Spinal cord (tissue), 10 donors: Measurements from ENCODE around the gene SHC2. TPM values are rescaled to one million over a fixed set of nuclear protein-coding genes. Genes with fewer than 3 reads are reported as not detected.

Source experiments
- DNase-seq, 6 donors: peaks; one replicate each; pipeline versions ENCODE4 v3.0.0 to v3.0.0-alpha.2; 2013 to 2015; ENCODE audit warnings: low spot score in 6 of 6, low read depth in 4 of 6
- H3K27ac ChIP-seq: one replicate; pipeline ENCODE4 v1.5.1; 2013; ENCODE audit warnings: low read depth, low read length, control low read depth
- H3K27me3 ChIP-seq: one replicate; pipeline ENCODE4 v1.6.1; 2013; ENCODE audit warnings: low read length; ENCODE audit not compliant: control insufficient read depth, insufficient read depth
- H3K36me3 ChIP-seq: one replicate; pipeline ENCODE4 v1.6.1; 2013; ENCODE audit warnings: low read length; ENCODE audit not compliant: control insufficient read depth, insufficient read depth
- H3K4me1 ChIP-seq: one replicate; pipeline ENCODE4 v1.6.1; 2013; ENCODE audit warnings: low read length; ENCODE audit not compliant: control insufficient read depth, insufficient read depth
- H3K4me3 ChIP-seq: one replicate; pipeline ENCODE4 v1.5.1; 2013; ENCODE audit warnings: low read depth, low read length, control low read depth
- H3K9me3 ChIP-seq: one replicate; pipeline ENCODE4 v1.6.1; 2013; ENCODE audit warnings: low read length; ENCODE audit not compliant: control insufficient read depth, insufficient read depth
- WGBS: methylation state at CpG from one replicate; pipeline ENCODE4 v1.1.5; 2013; ENCODE audit warnings: missing lambda C conversion rate; ENCODE audit not compliant: insufficient coverage; 5-methylcytosine and 5-hydroxymethylcytosine counted together
- polyA plus RNA-seq, 2 donors: library from polyadenylated mRNA; unstranded; fragments of 120-200 nt; gene quantifications; one replicate each; pipeline ENCODE4 v1.2.1, GENCODE V29; 2013; ENCODE audit not compliant: insufficient read length in 2 of 2
- total RNA-seq, 2 donors: library from RNA; depleted of rRNA in 1 of 2; stranded (reverse); fragments of 120-200 nt in 1 of 2; fragments of >200 nt in 1 of 2; gene quantifications; one replicate each; pipeline versions ENCODE4 v1.2.3 to v1.2.4, GENCODE V29; 2013 to 2014
- donor health status: healthy.

The SHC2 gene
- total and polyA plus RNA-seq, 4 donors, result 15.5 to 111 (median 58.4) TPM

- no peaks in the 10 kb centered on the region for H3K9me3 ChIP-seq
- no peak for DNase-seq
- H3K4me1 ChIP-seq, result no peaks in the 10 kb centered on the region
- no peak overlapping the region for H3K4me3 ChIP-seq
- 76% methylated on average over 14 of the region's 20 CpGs for WGBS
- no peaks in the 10 kb centered on the region for H3K36me3 ChIP-seq
- H3K27me3 ChIP-seq, result no peaks in the 10 kb centered on the region
- no peak overlapping the region for H3K27ac ChIP-seq
Observed at GRCh38 chr19:470701-471100, 9.9 kb upstream of the SHC2 start.

- no peaks in the 10 kb centered on the region for H3K36me3 ChIP-seq
- WGBS, result 84% methylated on average over 5 of the region's 7 CpGs
- H3K4me1 ChIP-seq, result no peaks in the 10 kb centered on the region
- H3K27me3 ChIP-seq, result no peaks in the 10 kb centered on the region
- H3K9me3 ChIP-seq, result no peaks in the 10 kb centered on the region
- DNase-seq, result no peak
- H3K4me3 ChIP-seq, result no peak overlapping the region
- H3K27ac ChIP-seq, result no peak overlapping the region
Observed at GRCh38 chr19:469833-470232, 9.0 kb upstream of the SHC2 start.

- Histone ChIP-seq H3K36me3 (no peaks in the 10 kb centered on the region), H3K27ac (no peak overlapping the region), H3K4me3 (no peak overlapping the region), H3K9me3 (no peaks in the 10 kb centered on the region), H3K4me1 (no peaks in the 10 kb centered on the region), H3K27me3 (no peaks in the 10 kb centered on the region)
- WGBS, result 86% methylated on average over 23 of the region's 27 CpGs
- no peak for DNase-seq
Observed at GRCh38 chr19:468587-469256, 7.9 kb upstream of the SHC2 start.

GRCh38 chr19:467554-467953, 6.7 kb upstream of the SHC2 start:
- WGBS, result 81% methylated on average over 11 of the region's 11 CpGs
- no peak overlapping the region for H3K27ac ChIP-seq
- H3K4me3 ChIP-seq, result no peak overlapping the region
- H3K4me1 ChIP-seq, result no peaks in the 10 kb centered on the region
- DNase-seq, result no peak
- H3K9me3 ChIP-seq, result no peaks in the 10 kb centered on the region
- no peaks in the 10 kb centered on the region for H3K36me3 ChIP-seq
- no peaks in the 10 kb centered on the region for H3K27me3 ChIP-seq

GRCh38 chr19:465056-465816, 4.4 kb upstream of the SHC2 start:
- 96% methylated on average over 3 of the region's 3 CpGs for WGBS
- Histone ChIP-seq H3K27me3 (peaks cover 3% of the 10 kb centered on the region), H3K27ac (no peak overlapping the region), H3K4me3 (no peak overlapping the region), H3K36me3 (no peaks in the 10 kb centered on the region), H3K9me3 (no peaks in the 10 kb centered on the region), H3K4me1 (peaks cover 12% of the 10 kb centered on the region)
- DNase-seq, result no peak

- Histone ChIP-seq H3K4me3 (no peak overlapping the region), H3K36me3 (no peaks in the 10 kb centered on the region), H3K4me1 (peaks cover 20% of the 10 kb centered on the region), H3K27ac (no peak overlapping the region), H3K9me3 (no peaks in the 10 kb centered on the region), H3K27me3 (peaks cover 3% of the 10 kb centered on the region)
- no peak for DNase-seq
- 91% methylated on average over 9 of the region's 9 CpGs for WGBS
Observed at GRCh38 chr19:464208-464545, 3.3 kb upstream of the SHC2 start.

- no peak for DNase-seq
- H3K4me3 ChIP-seq, result no peak overlapping the region
- peaks cover 3% of the 10 kb centered on the region for H3K36me3 ChIP-seq
- H3K27me3 ChIP-seq, result peaks cover 3% of the 10 kb centered on the region
- no peak overlapping the region for H3K27ac ChIP-seq
- peaks cover 25% of the 10 kb centered on the region for H3K4me1 ChIP-seq
- 76% methylated on average over 33 of the region's 35 CpGs for WGBS
- H3K9me3 ChIP-seq, result no peaks in the 10 kb centered on the region
Observed at GRCh38 chr19:463483-464207, 2.8 kb upstream of the SHC2 start.

GRCh38 chr19:461721-462551, 1.1 kb upstream of the SHC2 start:
- H3K27me3 ChIP-seq, result peaks cover 3% of the 10 kb centered on the region
- H3K4me3 ChIP-seq, result peak overlapping the region; percentile 18
- no peaks in the 10 kb centered on the region for H3K9me3 ChIP-seq
- no peak overlapping the region for H3K27ac ChIP-seq
- H3K36me3 ChIP-seq, result peaks cover 18% of the 10 kb centered on the region
- WGBS, result 3% methylated on average over 55 of the region's 60 CpGs
- peak in 2 of 6 donors; percentile 62 to 85 for DNase-seq
- peaks cover 25% of the 10 kb centered on the region for H3K4me1 ChIP-seq
